ENCODE results near the gene VGLL4.

- TF ChIP-seq ZNF8 (CRISPR knock-in tag; IDR thresholded peaks at IDR 0.05) (no peak), ZFP3 (CRISPR knock-in tag; IDR thresholded peaks at IDR 0.05) (no peak), BACH2 (CRISPR knock-in tag; IDR thresholded peaks at IDR 0.05; ENCODE audit: borderline replicate concordance) (no peak), TCF4 (CRISPR knock-in tag; IDR thresholded peaks at IDR 0.05; ENCODE audit: borderline replicate concordance) (no peak), CREB5 (CRISPR knock-in tag; IDR thresholded peaks at IDR 0.05; ENCODE audit: low read depth) (no peak), CSDC2 (CRISPR knock-in tag; IDR thresholded peaks at IDR 0.05) (no peak)
Measured at GRCh38 chr3:11588338-11588737, 55.4 kb downstream of the VGLL4 start.

Data from SK-N-SH treated with all-trans-retinoic acid at 6 μM for 48 hours (cell line).